HG02981 (cell line): ENCODE results near the gene CALHM6.
A peak's percentile ranks its signal among the peaks of the same experiment; 100 is the strongest.
"Not testable (repeated sequence)": the region's sequence is repeated elsewhere in the genome, so short reads cannot be mapped to it uniquely, and the experiment has no call there.

Experiments used
- ATAC-seq: cut with Tn5 transposase; IDR thresholded peaks from one replicate; pipeline ENCODE4 v1.9.1; 2021; ENCODE audit warnings: mild to moderate bottlenecking, moderate library complexity; ENCODE audit not compliant: unreplicated experiment

CALHM6 gene

GRCh38 chr6:116475141-116475540, 14.0 kb downstream of the CALHM6 start:
- ATAC-seq: no peak

DNA sequence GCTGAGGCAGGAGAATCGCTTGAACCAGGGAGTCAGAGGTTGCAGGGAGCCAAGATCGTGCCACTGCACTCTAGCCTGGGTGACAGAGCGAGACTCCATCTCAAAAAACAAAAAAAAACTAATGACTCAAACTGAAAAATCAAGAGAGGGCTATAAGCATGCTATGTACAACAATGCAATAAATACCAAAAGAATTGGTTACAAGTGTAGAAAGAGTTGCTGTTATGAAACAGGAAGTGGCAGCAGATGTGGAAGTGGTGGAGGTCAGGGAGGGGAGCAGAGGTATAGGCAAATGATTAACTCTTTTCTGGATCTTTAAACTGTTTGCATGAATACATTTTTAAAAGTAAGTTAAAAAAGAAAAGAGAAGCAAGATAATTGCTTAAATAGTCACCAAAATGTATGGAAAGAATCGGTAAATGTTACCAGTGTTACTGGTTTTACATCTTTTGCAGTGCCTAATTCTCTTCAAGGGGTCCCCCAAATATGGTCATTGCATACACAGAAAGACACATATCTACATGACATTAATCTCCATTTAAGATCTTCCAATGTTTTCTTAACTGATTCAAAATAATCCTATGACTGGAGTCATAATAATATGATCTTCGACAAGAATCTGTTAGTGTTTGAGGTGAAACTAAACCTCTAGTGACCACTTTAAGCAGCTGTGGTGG, 15.0 kb downstream of the CALHM6 start:
- peak; percentile 100 for ATAC-seq

- ATAC-seq: no peak
These were observed 21.6 kb downstream of the CALHM6 start for GRCh38 chr6:116482780-116483179.

DNA sequence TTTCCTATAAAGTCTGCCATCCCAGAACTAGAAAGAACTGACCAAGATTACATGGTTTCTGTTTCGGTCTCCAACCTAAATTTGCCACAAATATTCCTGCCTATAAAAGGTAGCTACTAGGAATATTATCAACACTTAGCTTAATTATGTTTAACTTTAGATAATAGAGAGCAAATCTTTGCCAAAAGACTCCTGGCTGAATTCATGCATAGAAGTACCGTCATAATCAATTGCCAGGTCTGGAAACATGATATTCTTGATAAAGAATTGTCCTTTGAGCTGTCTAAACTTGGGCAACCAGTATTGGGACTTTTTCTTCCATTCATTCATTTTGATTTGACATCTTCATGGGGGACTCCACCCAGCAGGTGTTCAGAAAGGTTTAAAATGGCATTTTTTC, 22.4 kb downstream of the CALHM6 start:
- no peak for ATAC-seq

DNA sequence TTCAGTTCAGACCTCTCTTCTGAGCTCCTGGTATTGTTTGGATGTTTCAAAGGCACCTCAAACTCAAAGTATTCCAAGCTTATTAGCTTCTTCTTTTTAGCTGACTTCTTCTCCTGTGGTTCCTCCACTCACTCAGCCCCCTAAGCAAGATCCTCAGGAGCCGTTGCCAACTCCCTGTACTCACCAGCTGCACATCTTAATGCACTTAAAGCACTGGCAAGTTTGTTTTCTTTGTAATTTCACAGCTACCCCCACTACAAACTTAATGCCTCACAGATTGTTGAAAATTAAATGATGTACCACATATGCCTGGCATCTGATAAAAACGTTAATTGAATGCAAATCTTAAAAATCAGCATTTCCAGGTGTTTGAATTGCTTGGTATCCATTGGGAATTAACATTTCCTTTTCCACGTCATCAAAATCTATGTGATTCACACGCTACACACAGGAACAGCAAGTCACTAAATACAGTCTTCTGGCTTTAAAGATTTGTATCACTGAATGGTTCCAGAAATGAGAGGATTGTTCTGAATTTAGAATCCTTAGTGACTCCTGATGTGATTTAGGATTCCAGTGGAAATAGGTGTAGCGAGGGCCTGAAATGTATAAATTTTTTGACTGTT, 24.5 kb downstream of the CALHM6 start:
- no peak for ATAC-seq

DNA sequence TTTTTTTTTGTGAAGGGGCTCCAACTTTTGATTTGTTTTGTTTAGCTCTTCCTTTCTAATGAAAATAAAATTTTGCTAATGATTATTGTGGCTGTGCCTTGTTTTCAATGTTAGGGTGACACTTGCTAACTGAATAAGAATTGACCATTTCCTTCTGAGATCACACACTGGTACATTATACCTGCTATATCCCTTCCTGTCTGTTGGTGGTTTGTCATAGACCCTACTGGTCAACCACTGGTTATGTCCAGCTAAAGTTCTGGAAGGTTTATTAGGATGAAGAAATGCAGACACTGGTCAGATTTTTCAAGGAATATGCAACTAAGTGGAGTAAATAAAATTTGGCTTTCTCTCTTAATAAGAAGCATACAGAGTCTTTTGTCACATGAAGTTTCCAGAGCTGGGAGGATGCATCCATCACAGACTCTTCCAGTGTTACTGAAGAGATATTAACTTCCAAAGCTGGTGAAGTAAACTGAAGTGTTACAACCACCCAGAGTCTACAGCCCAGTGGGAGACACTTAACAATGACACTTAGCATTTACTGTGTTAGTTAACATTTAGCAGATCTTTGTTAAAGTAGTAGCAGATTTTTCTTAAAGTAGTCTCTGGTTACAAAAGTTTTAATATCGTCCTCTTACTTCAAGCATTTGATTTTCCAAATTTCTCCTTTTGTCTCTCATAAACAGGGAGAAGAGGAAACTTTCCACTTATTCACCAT, 30.6 kb downstream of the CALHM6 start:
- ATAC-seq: no peak

DNA sequence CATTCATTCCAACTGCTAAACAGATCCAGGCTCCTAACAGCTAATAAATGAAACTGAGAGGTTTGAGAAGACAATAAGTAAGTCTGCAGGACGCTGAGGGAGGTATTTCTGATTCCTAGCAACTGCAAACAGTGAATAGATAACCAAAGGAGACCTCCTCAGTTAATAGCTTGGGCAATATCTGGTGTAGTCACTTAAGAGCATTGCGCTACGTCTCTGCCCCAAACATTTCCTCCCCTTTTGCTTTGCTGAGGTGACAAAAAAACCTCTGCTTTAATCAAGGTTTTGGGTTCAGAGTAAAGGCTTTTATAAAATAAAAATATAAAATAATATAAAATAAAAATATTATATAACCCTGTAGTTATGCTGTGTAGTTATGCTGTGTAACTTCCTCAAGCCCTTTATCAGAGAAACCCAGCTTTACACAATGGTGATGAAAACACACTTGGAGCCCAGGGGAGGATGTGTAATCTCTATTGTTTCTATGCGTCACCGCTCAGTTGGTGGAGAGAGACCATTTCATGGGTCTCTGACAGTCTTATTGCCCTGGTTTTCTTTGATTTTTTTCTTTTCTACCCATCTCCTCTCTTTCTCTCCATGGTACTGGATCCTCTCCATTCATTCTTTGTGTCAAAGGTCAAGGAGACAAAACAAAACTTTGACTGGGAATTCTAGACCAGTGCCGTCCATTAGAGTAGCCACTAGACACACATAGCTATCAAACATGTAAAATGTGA, 31.3 kb downstream of the CALHM6 start:
- no peak for ATAC-seq

DNA sequence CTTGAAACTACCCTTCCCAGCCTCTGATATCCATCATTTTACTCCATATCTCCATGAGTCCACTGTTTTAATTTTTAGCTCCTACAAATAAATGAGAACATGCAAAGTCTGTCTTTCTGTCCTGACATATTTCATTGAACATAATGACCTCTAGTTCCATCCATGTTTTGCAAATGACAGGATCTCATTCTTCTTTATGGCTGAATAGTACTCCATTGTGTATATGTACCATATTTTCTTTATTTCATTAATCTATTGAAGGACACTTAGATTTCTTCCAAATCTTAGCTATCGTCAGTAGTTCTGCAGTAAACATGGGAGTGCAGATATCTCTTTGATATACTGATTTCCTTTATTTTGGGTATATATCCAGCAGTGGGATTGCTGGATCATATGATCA, 34.0 kb downstream of the CALHM6 start:
- ATAC-seq: not testable (repeated sequence)

GRCh38 chr6:116497113-116497676, 36.0 kb downstream of the CALHM6 start:
- ATAC-seq: no peak

GRCh38 chr6:116500969-116501433, 39.8 kb downstream of the CALHM6 start:
- ATAC-seq: no peak

DNA sequence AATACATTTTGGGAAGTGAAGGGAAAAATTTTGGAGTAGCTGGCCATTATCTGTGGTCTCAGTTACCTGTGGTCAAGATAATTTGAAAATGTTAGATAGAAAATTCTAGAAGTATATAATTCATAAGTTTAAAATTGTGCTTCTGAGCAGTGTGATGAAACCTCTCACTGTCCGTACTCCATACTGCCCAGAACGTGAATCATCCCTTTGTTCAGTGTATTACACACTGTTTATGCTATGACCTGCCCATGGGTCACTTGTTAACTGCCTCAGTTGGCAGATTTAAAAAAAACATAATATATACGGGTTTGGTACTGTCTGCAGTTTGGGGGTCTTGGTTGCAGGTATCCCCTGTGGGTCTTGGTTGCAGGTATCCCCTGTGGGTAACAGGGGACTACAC, 46.1 kb downstream of the CALHM6 start:
- no peak for ATAC-seq

DNA sequence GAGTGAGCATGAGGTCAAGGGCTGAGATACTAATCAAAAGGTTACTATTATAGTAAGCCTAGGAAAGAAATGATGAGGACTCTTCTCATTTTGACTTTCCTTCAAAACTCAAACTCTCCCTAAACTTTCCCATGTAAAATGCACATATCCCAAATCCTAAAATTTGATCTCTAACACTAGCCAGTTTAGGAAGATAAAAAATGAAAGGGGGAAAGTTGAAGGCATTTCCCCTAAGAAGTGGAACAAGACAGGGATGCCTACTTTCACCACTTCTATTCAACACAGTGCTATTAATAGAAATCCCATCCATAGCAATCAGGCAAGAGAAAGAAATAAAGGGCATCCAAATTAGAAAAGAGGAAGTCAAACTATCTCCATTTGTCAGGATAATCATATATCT, 47.4 kb downstream of the CALHM6 start:
- no peak for ATAC-seq

DNA sequence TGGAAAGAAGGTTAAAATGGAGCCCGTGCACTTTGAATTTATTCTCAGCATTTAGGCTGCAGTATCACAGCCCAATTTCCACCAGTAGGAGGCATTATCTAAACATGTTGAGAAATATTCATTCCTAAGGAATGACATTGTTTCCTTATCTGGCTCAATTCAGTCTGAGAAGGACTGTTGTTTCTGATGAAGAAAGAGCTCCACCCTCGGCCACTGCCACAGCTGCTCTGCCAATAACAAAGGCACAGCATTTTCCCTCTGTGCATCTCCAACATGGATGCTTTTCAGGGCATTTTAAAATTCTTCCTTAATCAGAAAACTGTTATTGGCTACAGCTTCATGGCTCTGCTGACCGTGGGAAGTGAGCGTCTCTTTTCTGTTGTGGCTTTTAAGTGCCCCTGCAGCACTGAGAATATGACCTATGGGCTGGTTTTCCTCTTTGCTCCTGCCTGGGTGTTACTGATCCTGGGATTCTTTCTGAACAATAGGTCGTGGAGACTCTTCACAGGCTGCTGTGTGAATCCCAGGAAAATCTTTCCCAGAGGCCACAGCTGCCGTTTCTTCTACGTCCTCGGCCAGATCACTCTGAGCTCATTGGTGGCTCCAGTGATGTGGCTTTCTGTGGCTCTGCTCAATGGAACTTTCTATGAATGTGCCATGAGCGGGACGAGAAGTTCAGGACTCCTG, 50.4 kb downstream of the CALHM6 start, which contains the start of gene CALHM5:
CALHM5 (plus strand) TSS at position 216 of the 687 bp plus-strand sequence; CDS start at position 274, 58 bp downstream.
- ATAC-seq: no peak

DNA sequence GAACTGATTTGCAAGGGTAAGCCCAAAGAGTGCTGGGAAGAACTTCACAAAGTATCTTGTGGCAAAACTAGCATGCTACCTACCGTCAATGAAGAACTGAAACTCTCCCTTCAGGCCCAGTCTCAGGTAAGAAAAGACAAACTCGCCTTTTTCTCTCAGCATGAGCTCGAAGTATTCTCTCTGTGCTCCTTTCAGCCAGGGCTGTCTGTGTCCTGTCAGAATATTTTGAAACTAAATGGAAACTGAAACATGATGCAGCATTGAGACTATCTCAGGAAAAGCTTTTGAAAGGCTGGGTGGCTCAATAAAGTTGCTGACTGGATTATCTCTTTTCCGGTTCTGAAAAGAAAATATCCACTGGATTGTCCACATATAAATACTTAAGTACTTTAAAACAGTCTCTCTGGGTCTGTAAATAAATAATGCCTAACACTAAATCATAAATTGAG, 51.0 kb downstream of the CALHM6 start:
- ATAC-seq: peak; percentile 71

GRCh38 chr6:116512734-116513133, 51.6 kb downstream of the CALHM6 start:
- no peak for ATAC-seq
